ENCODE data around the gene AGBL5. TPM values are rescaled to one million over a fixed set of nuclear protein-coding genes. Genes with fewer than 3 reads are reported as not detected.

The AGBL5 gene
- total and polyA plus RNA-seq, 2 of the 13 experiments (the other 11 are each of a cell fraction or from before 2014, with no cell fraction given) = 55.9 to 73.3 TPM

DNA sequence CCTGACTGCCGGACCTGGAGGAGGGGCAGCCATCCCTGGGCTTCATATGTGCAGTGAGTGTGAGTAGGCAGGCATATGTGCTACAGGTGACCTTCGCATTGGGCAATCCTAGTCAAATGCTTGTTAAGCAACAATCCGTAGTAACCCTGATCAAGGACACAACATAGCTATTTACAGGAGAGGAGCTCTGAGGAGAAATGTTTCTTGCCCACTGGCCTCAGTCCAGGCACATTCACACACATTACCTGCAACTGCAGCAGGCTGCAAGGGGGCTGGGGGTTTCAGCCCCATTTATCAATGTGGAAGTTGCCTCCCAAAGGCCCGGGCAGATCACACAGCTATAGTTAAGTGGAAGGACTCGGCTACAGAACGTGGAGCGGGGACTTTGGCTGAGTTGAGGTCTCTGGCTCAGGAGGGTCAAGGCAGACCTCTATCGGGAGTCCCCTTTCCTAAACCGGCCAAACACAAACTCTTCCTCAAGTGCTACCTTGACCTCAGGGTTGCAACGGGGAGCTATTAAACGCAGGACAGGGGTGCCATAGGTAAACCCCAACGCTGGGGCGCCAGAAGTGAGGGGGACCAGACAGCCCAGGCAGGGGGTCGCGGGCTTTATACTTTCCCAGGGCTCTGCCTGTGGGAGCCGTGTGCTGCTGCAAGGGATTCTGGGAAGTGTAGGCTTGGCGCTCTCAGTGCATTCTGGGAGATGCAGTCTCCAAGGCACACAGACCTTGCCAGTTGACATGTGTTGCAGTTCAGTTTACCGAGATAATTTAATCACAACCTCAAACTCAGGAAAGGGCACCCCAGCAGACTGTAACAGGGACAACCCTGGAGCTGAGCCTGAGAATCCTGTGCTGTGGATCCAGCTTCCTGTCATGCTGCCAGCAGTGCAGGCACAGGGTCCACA is 44.5 kb downstream of the AGBL5 start (continued):
- TF ChIP-seq, protein P1, sequence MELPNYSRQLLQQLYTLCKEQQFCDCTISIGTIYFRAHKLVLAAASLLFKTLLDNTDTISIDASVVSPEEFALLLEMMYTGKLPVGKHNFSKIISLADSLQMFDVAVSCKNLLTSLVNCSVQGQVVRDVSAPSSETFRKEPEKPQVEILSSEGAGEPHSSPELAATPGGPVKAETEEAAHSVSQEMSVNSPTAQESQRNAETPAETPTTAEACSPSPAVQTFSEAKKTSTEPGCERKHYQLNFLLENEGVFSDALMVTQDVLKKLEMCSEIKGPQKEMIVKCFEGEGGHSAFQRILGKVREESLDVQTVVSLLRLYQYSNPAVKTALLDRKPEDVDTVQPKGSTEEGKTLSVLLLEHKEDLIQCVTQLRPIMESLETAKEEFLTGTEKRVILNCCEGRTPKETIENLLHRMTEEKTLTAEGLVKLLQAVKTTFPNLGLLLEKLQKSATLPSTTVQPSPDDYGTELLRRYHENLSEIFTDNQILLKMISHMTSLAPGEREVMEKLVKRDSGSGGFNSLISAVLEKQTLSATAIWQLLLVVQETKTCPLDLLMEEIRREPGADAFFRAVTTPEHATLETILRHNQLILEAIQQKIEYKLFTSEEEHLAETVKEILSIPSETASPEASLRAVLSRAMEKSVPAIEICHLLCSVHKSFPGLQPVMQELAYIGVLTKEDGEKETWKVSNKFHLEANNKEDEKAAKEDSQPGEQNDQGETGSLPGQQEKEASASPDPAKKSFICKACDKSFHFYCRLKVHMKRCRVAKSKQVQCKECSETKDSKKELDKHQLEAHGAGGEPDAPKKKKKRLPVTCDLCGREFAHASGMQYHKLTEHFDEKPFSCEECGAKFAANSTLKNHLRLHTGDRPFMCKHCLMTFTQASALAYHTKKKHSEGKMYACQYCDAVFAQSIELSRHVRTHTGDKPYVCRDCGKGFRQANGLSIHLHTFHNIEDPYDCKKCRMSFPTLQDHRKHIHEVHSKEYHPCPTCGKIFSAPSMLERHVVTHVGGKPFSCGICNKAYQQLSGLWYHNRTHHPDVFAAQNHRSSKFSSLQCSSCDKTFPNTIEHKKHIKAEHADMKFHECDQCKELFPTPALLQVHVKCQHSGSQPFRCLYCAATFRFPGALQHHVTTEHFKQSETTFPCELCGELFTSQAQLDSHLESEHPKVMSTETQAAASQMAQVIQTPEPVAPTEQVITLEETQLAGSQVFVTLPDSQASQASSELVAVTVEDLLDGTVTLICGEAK (IDR thresholded peaks at IDR 0.05) = no peak
- TF ChIP-seq, protein P1 (CRISPR knock-in tag; IDR thresholded peaks at IDR 0.05) = peak; percentile 73; the same call in 1 of the 2 replicates
- TF ChIP-seq ZNF574 (CRISPR knock-in tag; IDR thresholded peaks at IDR 0.05) = peak; percentile 87
- no peak for TF ChIP-seq HES4 (CRISPR knock-in tag; IDR thresholded peaks at IDR 0.05; ENCODE audit: borderline replicate concordance)
- no peak for TF ChIP-seq LRRFIP1 (CRISPR knock-in tag; conservative IDR thresholded peaks at IDR 0.05)
- no peak for TF ChIP-seq TOE1 (CRISPR knock-in tag; IDR thresholded peaks at IDR 0.05)
- peak; percentile 90 for TF ChIP-seq KDM3A (CRISPR knock-in tag; IDR thresholded peaks at IDR 0.05; ENCODE audit: low read depth)
- TF ChIP-seq ZNF7 (CRISPR knock-in tag; IDR thresholded peaks at IDR 0.05) = 0 out of 2 replicates have a peak, but pooled peaks have one; percentile 8
- peak; percentile 89; the same call in 1 of the 2 replicates for TF ChIP-seq REPIN1 (CRISPR knock-in tag; IDR thresholded peaks at IDR 0.05; ENCODE audit: borderline replicate concordance, low read depth)
- TF ChIP-seq ELF4 (CRISPR knock-in tag; IDR thresholded peaks at IDR 0.05; ENCODE audit: borderline replicate concordance) = no peak

Measured in HepG2 (cell line).